SU-DHL-6 (cell line): ENCODE results near the gene COMMD3.

Source experiments
- H2AFZ ChIP-seq: fragments of 200-600 bp; sonication (generic); 2 replicates; pipeline ENCODE4 v1.6.1; 2014; ENCODE audit warnings: low read depth, mild to moderate bottlenecking, moderate library complexity, mixed read lengths, antibody characterized with exemption, low read length; ENCODE audit not compliant: severe bottlenecking
- H3F3A ChIP-seq: fragments of 200-600 bp; shearing (Covaris generic); 2 replicates; pipeline ENCODE4 v1.6.0; 2016; ENCODE audit warnings: antibody characterized with exemption, mild to moderate bottlenecking; ENCODE audit not compliant: insufficient read depth
- H3K27ac ChIP-seq: fragments of 200-600 bp; sonication (generic); 2 replicates; pipeline ENCODE4 v1.5.1; 2016; ENCODE audit warnings: low read depth, mild to moderate bottlenecking, low read length, moderate library complexity, mixed read lengths
- H3K27me3 ChIP-seq: fragments of 200-600 bp; sonication (generic), shearing (Covaris generic); 2 replicates; pipeline ENCODE4 v1.6.0; 2014; ENCODE audit warnings: mild to moderate bottlenecking, low read length
- H3K36me3 ChIP-seq: fragments of 200-600 bp; sonication (generic); 2 replicates; pipeline ENCODE4 v1.6.1; 2014; ENCODE audit warnings: mild to moderate bottlenecking, low read length, mixed read lengths
- H3K4me2 ChIP-seq: fragments of 300-600, 200-600 bp; shearing (Covaris generic), sonication (generic); 2 replicates; pipeline ENCODE4 v1.6.0; 2014; ENCODE audit warnings: low read length, low read depth, mild to moderate bottlenecking; ENCODE audit not compliant: poor library complexity, severe bottlenecking
- H3K4me3 ChIP-seq: fragments of 200-600 bp; sonication (generic); 2 replicates; pipeline ENCODE4 v1.5.1; 2014; ENCODE audit warnings: antibody characterized with exemption, low read length, mild to moderate bottlenecking, mixed read lengths; ENCODE audit not compliant: insufficient read depth, poor library complexity, severe bottlenecking
- H3K79me2 ChIP-seq: fragments of 200-600 bp; sonication (generic); 2 replicates; pipeline ENCODE4 v1.6.1; 2014; ENCODE audit warnings: mild to moderate bottlenecking, low read length, moderate library complexity; ENCODE audit not compliant: insufficient read depth
- H3K9ac ChIP-seq: fragments of 200-600 bp; sonication (generic); 2 replicates; pipeline ENCODE4 v1.7.0; 2014; ENCODE audit warnings: mild to moderate bottlenecking, low read length
- H3K9me2 ChIP-seq: fragments of 200-600 bp; sonication (generic); replicated peaks from 2 replicates; pipeline ENCODE4 v1.6.1; 2014; ENCODE audit warnings: low read length; ENCODE audit not compliant: insufficient read depth
- H3K9me3 ChIP-seq: fragments of 200-600 bp; sonication (generic); 2 replicates; pipeline ENCODE4 v1.6.1; 2014; ENCODE audit warnings: low read length, mixed read lengths; ENCODE audit not compliant: insufficient read depth
- H4K20me1 ChIP-seq: fragments of 200-600 bp; sonication (generic); 2 replicates; pipeline ENCODE4 v1.6.1; 2014; ENCODE audit warnings: low read depth, mild to moderate bottlenecking, antibody characterized with exemption, low read length, moderate library complexity, mixed read lengths
- EZH2phosphoT487 ChIP-seq: fragments of 200-600 bp; sonication (generic), shearing (Covaris generic); conservative IDR thresholded peaks from 2 replicates; pipeline ENCODE4 v1.6.1; 2018; ENCODE audit warnings: mild to moderate bottlenecking, antibody characterized with exemption, low read length, moderate library complexity, mixed read lengths
- TF ChIP-seq, protein P1 (sequence below): fragments of 200-600 bp; sonication (generic); IDR thresholded peaks from one replicate; pipeline ENCODE4 v1.5.1; 2017; ENCODE audit warnings: antibody characterized with exemption, mild to moderate bottlenecking, low read length, moderate library complexity; ENCODE audit not compliant: insufficient read depth, poor library complexity, severe bottlenecking

The COMMD3 gene

DNA sequence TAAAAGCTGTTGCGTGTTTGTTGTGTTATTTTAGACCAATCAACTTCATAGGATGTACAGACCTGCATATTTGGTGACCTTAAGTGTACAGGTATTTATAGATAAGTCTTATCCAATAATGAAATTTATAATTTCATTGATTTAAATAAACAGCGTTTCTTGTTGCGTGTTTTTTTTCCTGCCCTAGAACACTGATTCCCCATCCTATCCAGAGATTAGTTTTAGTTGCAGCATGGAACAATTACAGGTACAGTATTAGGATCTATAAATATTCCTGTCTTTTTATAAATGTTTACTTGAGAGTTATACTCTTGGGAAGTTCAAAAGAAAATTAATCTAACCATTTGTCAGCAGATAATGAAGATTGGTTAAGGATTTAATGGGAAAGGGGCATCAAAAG, 2.6 kb downstream of the COMMD3 start:
- H3K79me2 ChIP-seq: no peaks in the 10 kb centered on the region
- TF ChIP-seq, protein P1, sequence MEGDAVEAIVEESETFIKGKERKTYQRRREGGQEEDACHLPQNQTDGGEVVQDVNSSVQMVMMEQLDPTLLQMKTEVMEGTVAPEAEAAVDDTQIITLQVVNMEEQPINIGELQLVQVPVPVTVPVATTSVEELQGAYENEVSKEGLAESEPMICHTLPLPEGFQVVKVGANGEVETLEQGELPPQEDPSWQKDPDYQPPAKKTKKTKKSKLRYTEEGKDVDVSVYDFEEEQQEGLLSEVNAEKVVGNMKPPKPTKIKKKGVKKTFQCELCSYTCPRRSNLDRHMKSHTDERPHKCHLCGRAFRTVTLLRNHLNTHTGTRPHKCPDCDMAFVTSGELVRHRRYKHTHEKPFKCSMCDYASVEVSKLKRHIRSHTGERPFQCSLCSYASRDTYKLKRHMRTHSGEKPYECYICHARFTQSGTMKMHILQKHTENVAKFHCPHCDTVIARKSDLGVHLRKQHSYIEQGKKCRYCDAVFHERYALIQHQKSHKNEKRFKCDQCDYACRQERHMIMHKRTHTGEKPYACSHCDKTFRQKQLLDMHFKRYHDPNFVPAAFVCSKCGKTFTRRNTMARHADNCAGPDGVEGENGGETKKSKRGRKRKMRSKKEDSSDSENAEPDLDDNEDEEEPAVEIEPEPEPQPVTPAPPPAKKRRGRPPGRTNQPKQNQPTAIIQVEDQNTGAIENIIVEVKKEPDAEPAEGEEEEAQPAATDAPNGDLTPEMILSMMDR: no peak
- TF ChIP-seq EZH2phosphoT487: no peak
- no peaks in the 10 kb centered on the region for H3K9me2 ChIP-seq
- H3K36me3 ChIP-seq: 0 out of 2 replicates have a peak, but pooled peaks cover 15% of the 10 kb centered on the region
- no peak overlapping the region for H3K4me2 ChIP-seq
- no peak overlapping the region for H3K4me3 ChIP-seq
- H3F3A ChIP-seq: peaks cover 39% of the 10 kb centered on the region
- H4K20me1 ChIP-seq: peaks cover 10% of the 10 kb centered on the region; the same call in 1 of the 2 replicates
- H3K9ac ChIP-seq: no peak overlapping the region
- no peaks in the 10 kb centered on the region for H3K9me3 ChIP-seq
- no peak overlapping the region for H3K27ac ChIP-seq
- H2AFZ ChIP-seq: no peak overlapping the region
- H3K27me3 ChIP-seq: no peaks in the 10 kb centered on the region

- no peaks in the 10 kb centered on the region for H3K9me3 ChIP-seq
- 0 out of 2 replicates have a peak, but pooled peaks cover 15% of the 10 kb centered on the region for H3K36me3 ChIP-seq
- H3F3A ChIP-seq: peaks cover 39% of the 10 kb centered on the region
- 0 out of 2 replicates have a peak, but pooled peaks cover 4% of the 10 kb centered on the region for H3K79me2 ChIP-seq
- peaks cover 17% of the 10 kb centered on the region for H4K20me1 ChIP-seq
- peak overlapping the region; percentile 59 for H3K4me2 ChIP-seq
- no peak overlapping the region for H3K4me3 ChIP-seq
- no peaks in the 10 kb centered on the region for H3K27me3 ChIP-seq
- no peaks in the 10 kb centered on the region for H3K9me2 ChIP-seq
- H3K9ac ChIP-seq: no peak overlapping the region
- H2AFZ ChIP-seq: no peak overlapping the region
- TF ChIP-seq EZH2phosphoT487: no peak
- TF ChIP-seq, protein P1: no peak
- no peak overlapping the region for H3K27ac ChIP-seq
Observed at GRCh38 chr10:22319547-22319979, 3.4 kb downstream of the COMMD3 start.

DNA sequence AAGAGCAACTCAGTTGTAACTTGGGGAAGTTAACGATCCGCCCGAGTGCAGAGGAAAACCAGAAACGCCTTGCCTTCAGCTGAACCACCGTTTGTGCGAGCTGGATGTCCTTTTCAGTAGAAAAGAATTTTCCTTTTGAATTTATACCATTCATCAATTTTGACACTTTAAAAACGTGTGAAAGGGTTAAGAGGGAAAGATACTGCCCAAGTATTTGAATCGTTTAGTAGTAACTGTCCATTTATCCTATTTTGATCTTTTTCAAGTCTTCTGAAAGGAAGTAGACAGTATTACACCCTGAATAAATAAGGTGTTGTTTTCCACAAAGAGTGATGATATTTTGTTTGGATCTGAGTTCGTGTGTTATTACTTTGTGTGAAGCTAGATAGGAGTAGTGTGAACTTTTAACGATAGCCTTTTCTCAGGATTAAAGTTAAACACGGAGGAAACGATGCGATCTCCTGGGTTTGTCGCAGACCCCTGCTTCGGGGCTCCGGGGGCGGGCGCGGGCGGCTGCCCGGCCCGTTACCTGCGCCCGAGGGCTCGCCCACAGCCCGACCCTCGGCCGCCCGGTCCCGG, 3.9 kb downstream of the COMMD3 start:
- Histone ChIP-seq H3K9me3 (no peaks in the 10 kb centered on the region), H3K27ac (no peak overlapping the region), H3K79me2 (0 out of 2 replicates have a peak, but pooled peaks cover 4% of the 10 kb centered on the region), H3K4me3 (peak overlapping the region; percentile 31), H4K20me1 (peaks cover 20% of the 10 kb centered on the region), H2AFZ (no peak overlapping the region), H3K4me2 (peak overlapping the region; percentile 59), H3K9ac (peak overlapping the region; percentile 21; the same call in 1 of the 2 replicates), H3K9me2 (no peaks in the 10 kb centered on the region), H3K36me3 (0 out of 2 replicates have a peak, but pooled peaks cover 15% of the 10 kb centered on the region), H3F3A (peaks cover 35% of the 10 kb centered on the region), H3K27me3 (no peaks in the 10 kb centered on the region)
- no peak for TF ChIP-seq EZH2phosphoT487
- TF ChIP-seq, protein P1: no peak
